GM18870 (cell line): ENCODE results near the gene RBM12.
"Not testable (repeated sequence)": the region's sequence is repeated elsewhere in the genome, so short reads cannot be mapped to it uniquely, and the experiment has no call there.

Experiments
- ATAC-seq: cut with Tn5 transposase; IDR thresholded peaks from one replicate; pipeline ENCODE4 v1.9.1; 2021; ENCODE audit warnings: moderate library complexity; ENCODE audit not compliant: unreplicated experiment

The RBM12 gene

GRCh38 chr20:35698298-35699126 is 33.8 kb upstream of the RBM12 start:
- ATAC-seq: no peak

- ATAC-seq: no peak
Observed at GRCh38 chr20:35697696-35698297, 33.1 kb upstream of the RBM12 start.

GRCh38 chr20:35695978-35696377 is 31.3 kb upstream of the RBM12 start:
- ATAC-seq: no peak

- no peak for ATAC-seq
Observed at GRCh38 chr20:35695245-35695749, 30.6 kb upstream of the RBM12 start.

- ATAC-seq: no peak
Observed at GRCh38 chr20:35690265-35690664, 25.6 kb upstream of the RBM12 start.

- ATAC-seq: not testable (repeated sequence)
Observed at GRCh38 chr20:35686872-35687271, 22.2 kb upstream of the RBM12 start.

- ATAC-seq: not testable (repeated sequence)
Observed at GRCh38 chr20:35685368-35685767, 20.7 kb upstream of the RBM12 start.

GRCh38 chr20:35681960-35682359 is 17.3 kb upstream of the RBM12 start:
- ATAC-seq: no peak

- no peak for ATAC-seq
Observed at GRCh38 chr20:35680452-35681183, 15.9 kb upstream of the RBM12 start.

- ATAC-seq: no peak
Observed at GRCh38 chr20:35674921-35675320, 10.2 kb upstream of the RBM12 start.

GRCh38 chr20:35673884-35674283 is 9.2 kb upstream of the RBM12 start:
- no peak for ATAC-seq

- ATAC-seq: no peak
Observed at GRCh38 chr20:35669681-35670080, 5.0 kb upstream of the RBM12 start.

- no peak for ATAC-seq
Observed at GRCh38 chr20:35669221-35669620, 4.5 kb upstream of the RBM12 start.

GRCh38 chr20:35665949-35666288 is 1.2 kb upstream of the RBM12 start:
- no peak for ATAC-seq

GRCh38 chr20:35663516-35664465 is 909 bp downstream of the RBM12 start:
- ATAC-seq: peak; percentile 5

- no peak for ATAC-seq
Observed at GRCh38 chr20:35662551-35662950, 2.1 kb downstream of the RBM12 start.

- no peak for ATAC-seq
Observed at GRCh38 chr20:35661908-35662307, 2.8 kb downstream of the RBM12 start.

- ATAC-seq: no peak
Observed at GRCh38 chr20:35661053-35661452, 3.6 kb downstream of the RBM12 start.

- no peak for ATAC-seq
Observed at GRCh38 chr20:35660122-35660937, 4.4 kb downstream of the RBM12 start.

- no peak for ATAC-seq
Observed at GRCh38 chr20:35657271-35657670, 7.4 kb downstream of the RBM12 start.
